ENCODE results near the gene CHI3L1.

CHI3L1 gene

GRCh38 chr1:203136409-203137042 lies 50.0 kb downstream of the CHI3L1 start:
- DNase-seq (ENCODE audit: low read depth in 4 of 4, low spot score in 1 of 4) = no peak

GRCh38 chr1:203135636-203136305 lies 50.7 kb downstream of the CHI3L1 start:
- DNase-seq (ENCODE audit: low read depth in 4 of 4, low spot score in 1 of 4) = no peak

- no peak for DNase-seq (ENCODE audit: low read depth in 4 of 4, low spot score in 1 of 4)
These were observed 52.4 kb downstream of the CHI3L1 start for GRCh38 chr1:203133970-203134725.

GRCh38 chr1:203131548-203132200 lies 54.8 kb downstream of the CHI3L1 start:
- DNase-seq (ENCODE audit: low read depth in 4 of 4, low spot score in 1 of 4) = no peak

GRCh38 chr1:203130358-203130985 lies 56.0 kb downstream of the CHI3L1 start:
- DNase-seq (ENCODE audit: low read depth in 4 of 4, low spot score in 1 of 4) = no peak

GRCh38 chr1:203129501-203130231 lies 56.8 kb downstream of the CHI3L1 start:
- no peak for DNase-seq (ENCODE audit: low read depth in 4 of 4, low spot score in 1 of 4)

Data from stimulated activated CD4-positive, alpha-beta T cell treated with anti-CD3 and anti-CD28 coated beads, Interleukin-1b, Interleukin-23, amount 100 ng/mL, for 24 hours (primary cell).